DND-41 (cell line): ENCODE data around the gene POU6F2.

ENCODE experiments used
- EZH2 ChIP-seq: IDR thresholded peaks from 3 replicates; pipeline ENCODE4 v1.6.1; 2012; ENCODE audit warnings: borderline replicate concordance, low read depth, mild to moderate bottlenecking, moderate library complexity, low read length, inconsistent platforms; ENCODE audit not compliant: severe bottlenecking
- TF ChIP-seq, protein P1 (sequence below): IDR thresholded peaks from 2 replicates; pipeline ENCODE4 v1.5.1; 2012; ENCODE audit warnings: borderline replicate concordance, low read length, moderate library complexity, mild to moderate bottlenecking; ENCODE audit not compliant: poor library complexity, severe bottlenecking; ENCODE audit errors: extremely low read depth

DNA sequence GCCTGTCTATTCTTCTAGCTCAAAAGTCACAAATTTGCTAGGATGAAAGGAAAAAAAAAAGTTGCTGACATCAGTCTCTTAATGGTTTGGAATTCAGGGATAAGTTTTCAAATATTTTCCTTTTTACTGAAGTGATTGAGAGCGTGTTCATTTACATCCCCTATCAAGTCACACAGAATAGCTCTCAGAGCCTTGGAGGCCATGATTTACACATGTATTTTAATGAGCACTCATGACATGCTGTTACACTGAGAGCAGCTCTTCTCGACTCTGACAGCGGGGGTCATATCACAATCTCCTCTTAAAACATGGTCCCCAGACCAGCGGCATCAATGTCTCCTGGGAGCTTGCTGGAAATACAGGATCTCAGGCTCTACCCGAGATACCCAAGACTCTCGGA lies 232.7 kb downstream of the POU6F2 start:
- TF ChIP-seq, protein P1, sequence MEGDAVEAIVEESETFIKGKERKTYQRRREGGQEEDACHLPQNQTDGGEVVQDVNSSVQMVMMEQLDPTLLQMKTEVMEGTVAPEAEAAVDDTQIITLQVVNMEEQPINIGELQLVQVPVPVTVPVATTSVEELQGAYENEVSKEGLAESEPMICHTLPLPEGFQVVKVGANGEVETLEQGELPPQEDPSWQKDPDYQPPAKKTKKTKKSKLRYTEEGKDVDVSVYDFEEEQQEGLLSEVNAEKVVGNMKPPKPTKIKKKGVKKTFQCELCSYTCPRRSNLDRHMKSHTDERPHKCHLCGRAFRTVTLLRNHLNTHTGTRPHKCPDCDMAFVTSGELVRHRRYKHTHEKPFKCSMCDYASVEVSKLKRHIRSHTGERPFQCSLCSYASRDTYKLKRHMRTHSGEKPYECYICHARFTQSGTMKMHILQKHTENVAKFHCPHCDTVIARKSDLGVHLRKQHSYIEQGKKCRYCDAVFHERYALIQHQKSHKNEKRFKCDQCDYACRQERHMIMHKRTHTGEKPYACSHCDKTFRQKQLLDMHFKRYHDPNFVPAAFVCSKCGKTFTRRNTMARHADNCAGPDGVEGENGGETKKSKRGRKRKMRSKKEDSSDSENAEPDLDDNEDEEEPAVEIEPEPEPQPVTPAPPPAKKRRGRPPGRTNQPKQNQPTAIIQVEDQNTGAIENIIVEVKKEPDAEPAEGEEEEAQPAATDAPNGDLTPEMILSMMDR, result no peak
- no peak for TF ChIP-seq EZH2
